Mesendoderm (in vitro differentiated cells): ENCODE measurements around the gene PTPRE.

ENCODE experiments used
- DNase-seq: peaks from one replicate; pipeline ENCODE4 v3.0.0; 2013
- H2AK5ac ChIP-seq: 2 replicates; pipeline ENCODE4 v1.6.1; 2013; ENCODE audit warnings: low read length, inconsistent platforms
- H2BK120ac ChIP-seq: 2 replicates; pipeline ENCODE4 v1.6.1; 2013; ENCODE audit warnings: low read depth, mild to moderate bottlenecking, low read length, moderate library complexity, mixed read lengths
- H2BK15ac ChIP-seq: replicated peaks from 2 replicates; pipeline ENCODE4 v1.6.1; 2013; ENCODE audit warnings: low read depth, mild to moderate bottlenecking, moderate library complexity
- H2BK5ac ChIP-seq: 2 replicates; pipeline ENCODE4 v1.6.1; 2013; ENCODE audit warnings: low read length, inconsistent platforms
- H3K18ac ChIP-seq: 2 replicates; pipeline ENCODE4 v1.6.1; 2013; ENCODE audit warnings: mild to moderate bottlenecking, low read length, mixed read lengths
- H3K23ac ChIP-seq: one replicate; pipeline ENCODE4 v1.6.1; 2013; ENCODE audit warnings: low read length
- H3K27ac ChIP-seq: 2 replicates; pipeline ENCODE4 v1.5.1; 2013; ENCODE audit warnings: low read depth, mild to moderate bottlenecking, inconsistent platforms, low read length, moderate library complexity
- H3K27me3 ChIP-seq: 2 replicates; pipeline ENCODE4 v1.6.1; 2013; ENCODE audit warnings: low read length, control low read depth, mild to moderate bottlenecking, inconsistent platforms; ENCODE audit not compliant: insufficient read depth, poor library complexity
- H3K36me3 ChIP-seq: 2 replicates; pipeline ENCODE4 v1.6.1; 2013; ENCODE audit warnings: low read length, inconsistent platforms; ENCODE audit not compliant: control insufficient read depth, insufficient read depth
- H3K4ac ChIP-seq: one replicate; pipeline ENCODE4 v1.6.1; 2013; ENCODE audit warnings: low read depth, mild to moderate bottlenecking, low read length, moderate library complexity
- H3K4me1 ChIP-seq: 2 replicates; pipeline ENCODE4 v1.6.1; 2013; ENCODE audit warnings: low read depth, low read length, inconsistent platforms; ENCODE audit not compliant: control insufficient read depth
- H3K4me2 ChIP-seq: 2 replicates; pipeline ENCODE4 v1.6.1; 2013; ENCODE audit warnings: low read length
- H3K4me3 ChIP-seq: 2 replicates; pipeline ENCODE4 v1.5.1; 2013; ENCODE audit warnings: mild to moderate bottlenecking, low read length
- H3K56ac ChIP-seq: one replicate; pipeline ENCODE4 v1.6.1; 2013; ENCODE audit warnings: low read length
- H3K79me1 ChIP-seq: 2 replicates; pipeline ENCODE4 v1.6.1; 2013; ENCODE audit warnings: low read length, inconsistent platforms
- H3K79me2 ChIP-seq: 2 replicates; pipeline ENCODE4 v1.6.1; 2013; ENCODE audit warnings: mild to moderate bottlenecking, low read length; ENCODE audit not compliant: control insufficient read depth, insufficient read depth
- H3K9ac ChIP-seq: 2 replicates; pipeline ENCODE4 v1.6.1; 2013; ENCODE audit warnings: low read length, inconsistent platforms
- H4K5ac ChIP-seq: one replicate; pipeline ENCODE4 v1.6.1; 2013; ENCODE audit warnings: low read length
- H4K8ac ChIP-seq: one replicate; pipeline ENCODE4 v1.6.1; 2013; ENCODE audit warnings: low read depth, mild to moderate bottlenecking, control low read depth, low read length, moderate library complexity
- WGBS: extraction: QIAGEN DNeasy Blood & Tissue Kit; methylation state at CpG from one replicate; pipeline ENCODE4 v1.1.7; 2013; ENCODE audit warnings: low lambda C conversion rate, missing lambda C conversion rate; ENCODE audit not compliant: insufficient coverage; ENCODE audit errors: extremely low coverage; 5-methylcytosine and 5-hydroxymethylcytosine counted together

PTPRE gene

GRCh38 chr10:128124813-128125403 lies 218.0 kb downstream of the PTPRE start:
- H4K5ac ChIP-seq: no peak overlapping the region
- H3K27me3 ChIP-seq: no peaks in the 10 kb centered on the region
- no peak overlapping the region for H3K27ac ChIP-seq
- no peak overlapping the region for H3K23ac ChIP-seq
- H2BK15ac ChIP-seq: no peak overlapping the region
- no peak overlapping the region for H3K4ac ChIP-seq
- H4K8ac ChIP-seq: no peak overlapping the region
- WGBS: 100% methylated on average over 2 of the region's 11 CpGs
- H3K79me2 ChIP-seq: peaks cover 21% of the 10 kb centered on the region
- peak overlapping the region; percentile 93 for H3K9ac ChIP-seq
- H3K79me1 ChIP-seq: peaks cover 9% of the 10 kb centered on the region
- peak overlapping the region; percentile 17 for H3K4me2 ChIP-seq
- H2BK120ac ChIP-seq: no peak overlapping the region
- peak; percentile 3 for DNase-seq
- no peaks in the 10 kb centered on the region for H3K36me3 ChIP-seq
- H2AK5ac ChIP-seq: no peak overlapping the region
- H3K4me1 ChIP-seq: peaks cover 6% of the 10 kb centered on the region
- H3K18ac ChIP-seq: no peak overlapping the region
- H3K4me3 ChIP-seq: peak overlapping the region; percentile 91
- no peak overlapping the region for H2BK5ac ChIP-seq
- H3K56ac ChIP-seq: peak overlapping the region; percentile 92

- H3K4me2 ChIP-seq: peak overlapping the region; percentile 17
- peak; percentile 28 for DNase-seq
Measured at GRCh38 chr10:128125416-128125943, 218.6 kb downstream of the PTPRE start.

GRCh38 chr10:128125944-128126764 lies 219.3 kb downstream of the PTPRE start, which contains the start of gene MKI67:
MKI67 (minus strand) TSS chr10:128126423; CDS start chr10:128125667, 756 bp downstream.
- H3K23ac ChIP-seq: peak within 1 kb of the TSS; percentile 33
- H4K8ac ChIP-seq: no peak within 1 kb of the TSS
- H3K4ac ChIP-seq: peak within 1 kb of the TSS; percentile 91
- peak within 1 kb of the TSS; percentile 91 for H3K4me3 ChIP-seq
- peak within 1 kb of the TSS; percentile 17 for H3K4me2 ChIP-seq
- H3K27me3 ChIP-seq: no peaks in the 10 kb centered on the region
- H3K4me1 ChIP-seq: peaks cover 6% of the 10 kb centered on the region
- H3K36me3 ChIP-seq: no peaks in the 10 kb centered on the region
- H3K18ac ChIP-seq: peak within 1 kb of the TSS; percentile 99
- peaks cover 21% of the 10 kb centered on the region for H3K79me2 ChIP-seq
- peak within 1 kb of the TSS; percentile 92 for H3K56ac ChIP-seq
- no peak within 1 kb of the TSS for H3K27ac ChIP-seq
- H2BK120ac ChIP-seq: peak within 1 kb of the TSS; percentile 61
- H2BK15ac ChIP-seq: no peak within 1 kb of the TSS
- peak within 1 kb of the TSS; percentile 61 for H2BK5ac ChIP-seq
- peaks cover 9% of the 10 kb centered on the region for H3K79me1 ChIP-seq
- H2AK5ac ChIP-seq: no peak within 1 kb of the TSS
- DNase-seq: peak; percentile 95
- WGBS: no CpG with 5 or more reads among the region's 95 CpGs
- H4K5ac ChIP-seq: no peak within 1 kb of the TSS
- peak within 1 kb of the TSS; percentile 93 for H3K9ac ChIP-seq

More at GRCh38 chr10:128125416-128125943, 218.6 kb downstream of the PTPRE start:
- H4K5ac ChIP-seq: no peak overlapping the region
- peak overlapping the region; percentile 99 for H3K18ac ChIP-seq
- H2AK5ac ChIP-seq: no peak overlapping the region
- peak overlapping the region; percentile 91 for H3K4ac ChIP-seq
- H2BK15ac ChIP-seq: no peak overlapping the region
- peak overlapping the region; percentile 91 for H3K4me3 ChIP-seq
- H3K27ac ChIP-seq: no peak overlapping the region
- H3K36me3 ChIP-seq: no peaks in the 10 kb centered on the region
- H3K4me1 ChIP-seq: peaks cover 6% of the 10 kb centered on the region
- H3K9ac ChIP-seq: peak overlapping the region; percentile 93
- no peak overlapping the region for H2BK5ac ChIP-seq
- no peak overlapping the region for H2BK120ac ChIP-seq
- peaks cover 9% of the 10 kb centered on the region for H3K79me1 ChIP-seq
- H3K27me3 ChIP-seq: no peaks in the 10 kb centered on the region
- H3K79me2 ChIP-seq: peaks cover 21% of the 10 kb centered on the region
- peak overlapping the region; percentile 92 for H3K56ac ChIP-seq
- H3K23ac ChIP-seq: peak overlapping the region; percentile 33
- WGBS: no CpG with 5 or more reads among the region's 33 CpGs
- H4K8ac ChIP-seq: no peak overlapping the region

GRCh38 chr10:128128582-128128981 lies 221.7 kb downstream of the PTPRE start:
- H3K18ac ChIP-seq: no peak overlapping the region
- H4K8ac ChIP-seq: no peak overlapping the region
- no peak overlapping the region for H2BK5ac ChIP-seq
- no peak overlapping the region for H3K27ac ChIP-seq
- H3K4me3 ChIP-seq: no peak overlapping the region
- H3K23ac ChIP-seq: no peak overlapping the region
- H3K4me1 ChIP-seq: peaks cover 6% of the 10 kb centered on the region
- H2BK15ac ChIP-seq: no peak overlapping the region
- WGBS: no CpG with 5 or more reads among the region's 8 CpGs
- H3K4me2 ChIP-seq: no peak overlapping the region
- H2AK5ac ChIP-seq: no peak overlapping the region
- H3K4ac ChIP-seq: no peak overlapping the region
- peaks cover 4% of the 10 kb centered on the region for H3K79me1 ChIP-seq
- H3K56ac ChIP-seq: no peak overlapping the region
- no peak overlapping the region for H2BK120ac ChIP-seq
- H3K36me3 ChIP-seq: no peaks in the 10 kb centered on the region
- peaks cover 20% of the 10 kb centered on the region for H3K79me2 ChIP-seq
- H3K27me3 ChIP-seq: no peaks in the 10 kb centered on the region
- H3K9ac ChIP-seq: no peak overlapping the region
- no peak for DNase-seq
- H4K5ac ChIP-seq: no peak overlapping the region

- H3K18ac ChIP-seq: no peak overlapping the region
- H2BK5ac ChIP-seq: no peak overlapping the region
- no peak for DNase-seq
- no peak overlapping the region for H3K56ac ChIP-seq
- H3K4me2 ChIP-seq: no peak overlapping the region
- no peak overlapping the region for H2BK120ac ChIP-seq
- H3K36me3 ChIP-seq: no peaks in the 10 kb centered on the region
- no CpG with 5 or more reads among the region's 1 CpG for WGBS
- no peak overlapping the region for H3K9ac ChIP-seq
- H4K5ac ChIP-seq: no peak overlapping the region
- H3K4ac ChIP-seq: no peak overlapping the region
- H3K4me1 ChIP-seq: no peaks in the 10 kb centered on the region
- no peak overlapping the region for H3K4me3 ChIP-seq
- H3K27me3 ChIP-seq: no peaks in the 10 kb centered on the region
- H4K8ac ChIP-seq: no peak overlapping the region
- H3K23ac ChIP-seq: no peak overlapping the region
- H2AK5ac ChIP-seq: no peak overlapping the region
- no peak overlapping the region for H3K27ac ChIP-seq
- no peak overlapping the region for H2BK15ac ChIP-seq
- H3K79me2 ChIP-seq: peaks cover 7% of the 10 kb centered on the region
- no peaks in the 10 kb centered on the region for H3K79me1 ChIP-seq
Measured at GRCh38 chr10:128130051-128130450, 223.1 kb downstream of the PTPRE start.
